Measurements from ENCODE around the gene GATAD2B. TPM values are rescaled to one million over a fixed set of nuclear protein-coding genes. Genes with fewer than 3 reads are reported as not detected.
A peak's percentile ranks its signal among the peaks of the same experiment; 100 is the strongest.

Gene GATAD2B
- total RNA-seq = 7.4 and 11.7 TPM in 2 replicates
- 5.4 TPM in 2 replicates for polyA plus RNA-seq

DNA sequence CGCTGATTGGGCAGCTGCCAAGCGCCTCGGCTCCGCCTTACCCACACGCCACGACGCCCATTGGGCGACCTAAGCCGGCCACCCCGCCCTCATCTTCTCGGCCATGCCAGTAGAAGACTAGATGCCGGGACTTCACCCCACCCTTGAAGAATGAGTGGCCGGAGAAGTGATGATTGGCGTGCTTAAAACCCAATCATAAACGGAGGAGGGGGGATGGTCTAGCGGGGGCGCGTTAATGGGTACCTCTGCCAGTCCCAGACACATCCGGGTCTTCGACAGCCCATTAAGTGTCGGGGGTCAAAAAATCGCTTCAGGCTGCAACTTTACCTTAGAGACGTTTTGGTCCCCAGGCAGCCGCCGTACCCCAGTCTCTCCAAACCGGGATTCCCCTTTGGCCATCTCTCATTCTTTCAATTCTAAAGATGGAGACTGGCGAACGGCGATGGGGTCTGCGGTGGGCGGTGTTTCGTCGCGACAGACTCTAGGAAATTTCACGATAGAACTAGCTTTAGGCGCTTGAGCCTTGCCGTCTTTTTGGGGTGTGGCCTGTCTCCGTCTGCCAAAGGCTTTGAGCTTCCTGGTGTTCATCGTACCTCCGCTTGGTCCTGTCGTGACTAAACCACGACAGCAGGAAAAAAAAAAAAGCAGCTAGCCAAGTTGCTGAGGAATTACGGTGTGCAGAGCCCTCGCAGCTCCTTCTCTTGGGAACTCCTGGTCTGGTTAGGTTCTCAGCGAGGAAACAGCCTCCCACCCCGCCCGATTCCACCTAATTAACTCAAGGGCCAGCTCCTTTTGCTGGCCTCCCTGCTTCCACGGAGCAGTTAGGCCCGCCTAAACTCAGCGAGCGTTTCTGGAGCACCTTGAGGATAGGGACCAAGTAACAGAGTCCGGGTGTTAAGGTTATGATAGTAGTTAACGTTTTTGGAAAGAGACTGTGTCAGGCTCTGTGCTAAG lies at the start of gene GATAD2B:
Gene GATAD2B (minus strand): TSS at position 1 of the 954 bp plus-strand sequence. CDS start 94,625 bp downstream, outside the sequence.
- Histone ChIP-seq H3K79me2 (peaks cover 40% of the 10 kb centered on the region), H3K9me3 (ENCODE audit: low read depth) (no peaks in the 10 kb centered on the region), H4K20me1 (ENCODE audit: insufficient read depth, poor library complexity, severe bottlenecking) (peaks cover 39% of the 10 kb centered on the region), H3K27me3 (no peaks in the 10 kb centered on the region), H3K27ac (peak within 1 kb of the TSS; percentile 94), H3K4me3 (peak within 1 kb of the TSS; percentile 51), H3K4me1 (ENCODE audit: insufficient read depth) (peaks cover 24% of the 10 kb centered on the region), H3K36me3 (replicated peaks; ENCODE audit: insufficient read depth, low read depth) (no peaks in the 10 kb centered on the region), H3K9me2 (replicated peaks; ENCODE audit: insufficient read depth) (no peaks in the 10 kb centered on the region), H3K4me2 (peak within 1 kb of the TSS; percentile 89), H2AFZ (peak within 1 kb of the TSS; percentile 64)
- WGBS (ENCODE audit: low lambda C conversion rate, missing lambda C conversion rate) = 2% methylated on average over 49 of the region's 53 CpGs
- TF ChIP-seq EZH2 (IDR thresholded peaks at IDR 0.05; ENCODE audit: borderline replicate concordance) (no peak), EZH2phosphoT487 (IDR thresholded peaks at IDR 0.05; ENCODE audit: low read depth, severe bottlenecking, unreplicated experiment) (no peak), CTCF (IDR thresholded peaks at IDR 0.05; ENCODE audit: poor library complexity) (no peak)
- DNase-seq (ENCODE audit: low spot score) = peak; percentile 100

DNA sequence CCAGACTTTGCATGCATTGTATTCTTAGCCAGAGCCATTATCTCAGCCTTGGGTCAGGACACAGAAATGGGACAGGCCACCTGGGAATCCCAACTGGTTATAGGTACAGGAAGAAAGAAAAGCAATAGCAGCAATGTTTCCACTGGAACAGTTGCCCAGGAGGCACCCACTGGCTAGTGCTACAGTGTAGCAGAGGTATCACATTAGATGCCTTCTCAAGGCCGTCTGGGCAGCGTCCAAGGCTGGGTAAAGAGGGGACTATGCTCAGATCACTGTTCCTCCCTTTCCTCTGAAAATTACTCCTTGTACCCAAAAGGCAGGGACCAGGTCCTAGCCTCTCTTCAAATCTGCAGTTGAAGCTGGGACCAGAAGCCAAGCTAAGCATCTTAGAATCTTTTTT lies 47.6 kb upstream of the GATAD2B start:
- DNase-seq (ENCODE audit: low spot score) = no peak
- WGBS (ENCODE audit: low lambda C conversion rate, missing lambda C conversion rate) = 97% methylated on average over 2 of the region's 2 CpGs
- Histone ChIP-seq H2AFZ (no peak overlapping the region), H3K36me3 (replicated peaks; ENCODE audit: insufficient read depth, low read depth) (no peaks in the 10 kb centered on the region), H3K4me1 (ENCODE audit: insufficient read depth) (peaks cover 5% of the 10 kb centered on the region), H3K4me2 (no peak overlapping the region), H3K27me3 (no peaks in the 10 kb centered on the region), H3K4me3 (no peak overlapping the region), H3K9me3 (ENCODE audit: low read depth) (no peaks in the 10 kb centered on the region), H3K79me2 (peaks cover 11% of the 10 kb centered on the region), H4K20me1 (ENCODE audit: insufficient read depth, poor library complexity, severe bottlenecking) (no peaks in the 10 kb centered on the region), H3K27ac (no peak overlapping the region), H3K9me2 (replicated peaks; ENCODE audit: insufficient read depth) (no peaks in the 10 kb centered on the region)
- TF ChIP-seq EZH2 (IDR thresholded peaks at IDR 0.05; ENCODE audit: borderline replicate concordance) = no peak
- no peak for TF ChIP-seq EZH2phosphoT487 (IDR thresholded peaks at IDR 0.05; ENCODE audit: low read depth, severe bottlenecking, unreplicated experiment)
- no peak for TF ChIP-seq CTCF (IDR thresholded peaks at IDR 0.05; ENCODE audit: poor library complexity)

DNA sequence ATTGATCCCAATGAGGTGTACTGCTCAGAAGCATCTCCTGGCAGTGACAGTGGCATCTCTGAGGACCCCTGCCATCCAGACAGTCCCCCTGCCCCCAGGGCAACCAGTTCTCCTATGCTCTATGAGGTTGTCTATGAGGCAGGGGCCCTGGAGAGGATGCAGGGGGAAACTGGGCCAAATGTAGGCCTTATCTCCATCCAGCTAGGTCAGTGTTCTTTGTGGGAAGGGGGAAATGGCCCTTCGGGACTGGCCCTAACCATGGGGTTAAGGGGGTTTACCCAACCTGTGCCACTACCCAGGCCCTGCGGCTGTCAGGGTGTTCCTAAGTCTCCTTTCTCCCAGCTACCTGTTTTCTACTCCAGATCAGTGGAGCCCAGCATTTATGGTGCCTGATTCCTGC lies 46.2 kb upstream of the GATAD2B start:
- H3K9me3 ChIP-seq (ENCODE audit: low read depth) = no peaks in the 10 kb centered on the region
- DNase-seq (ENCODE audit: low spot score) = no peak
- H2AFZ ChIP-seq = no peak overlapping the region
- TF ChIP-seq CTCF (IDR thresholded peaks at IDR 0.05; ENCODE audit: poor library complexity) = no peak
- TF ChIP-seq EZH2phosphoT487 (IDR thresholded peaks at IDR 0.05; ENCODE audit: low read depth, severe bottlenecking, unreplicated experiment) = no peak
- no peak for TF ChIP-seq EZH2 (IDR thresholded peaks at IDR 0.05; ENCODE audit: borderline replicate concordance)
- peaks cover 21% of the 10 kb centered on the region for H3K79me2 ChIP-seq
- no peaks in the 10 kb centered on the region for H3K27me3 ChIP-seq
- H3K4me1 ChIP-seq (ENCODE audit: insufficient read depth) = peaks cover 12% of the 10 kb centered on the region
- no peak overlapping the region for H3K4me3 ChIP-seq
- H3K36me3 ChIP-seq (replicated peaks; ENCODE audit: insufficient read depth, low read depth) = no peaks in the 10 kb centered on the region
- no peaks in the 10 kb centered on the region for H3K9me2 ChIP-seq (replicated peaks; ENCODE audit: insufficient read depth)
- H3K27ac ChIP-seq = peak overlapping the region; percentile 77
- peak overlapping the region; percentile 86 for H3K4me2 ChIP-seq
- WGBS (ENCODE audit: low lambda C conversion rate, missing lambda C conversion rate) = 95% methylated on average over 2 of the region's 2 CpGs
- H4K20me1 ChIP-seq (ENCODE audit: insufficient read depth, poor library complexity, severe bottlenecking) = no peaks in the 10 kb centered on the region

Measured in hepatocyte (in vitro differentiated cells).